Measurements from ENCODE around the gene FADS1. TPM values are rescaled to one million over a fixed set of nuclear protein-coding genes. Genes with fewer than 3 reads are reported as not detected.
A peak's percentile ranks its signal among the peaks of the same experiment; 100 is the strongest.

Gene FADS1
- total and polyA plus RNA-seq, 8 donors = 1.8 to 56.5 (median 11.7) TPM; not detected in 1

GRCh38 chr11:61829806-61830205, 13.0 kb upstream of the FADS1 start:
- Histone ChIP-seq H3K4me1 (peaks cover 16 to 76% (median 33%) of the 10 kb centered on the region in 4 donors), H3K27ac (peak overlapping the region; percentile 8 to 85 (median 69)), H3K36me3 (no peaks in the 10 kb centered on the region), H3K27me3 (peaks cover 0 to 28% (median 5%) of the 10 kb centered on the region in 3 donors), H3K9me3 (no peaks in the 10 kb centered on the region), H3K4me3 (peak overlapping the region in 1 of 4 donors; percentile 70)
- 70 to 76% (median 73%) methylated on average over 4 of the region's 4 CpGs for WGBS, 5 donors
- DNase-seq = no peak
- intact Hi-C loops (cut with DNase I; ENCODE audit: low total_unique reads) = no loop called here
- TF ChIP-seq POLR2A (IDR thresholded peaks at IDR 0.05) = no peak
- TF ChIP-seq, protein P1, sequence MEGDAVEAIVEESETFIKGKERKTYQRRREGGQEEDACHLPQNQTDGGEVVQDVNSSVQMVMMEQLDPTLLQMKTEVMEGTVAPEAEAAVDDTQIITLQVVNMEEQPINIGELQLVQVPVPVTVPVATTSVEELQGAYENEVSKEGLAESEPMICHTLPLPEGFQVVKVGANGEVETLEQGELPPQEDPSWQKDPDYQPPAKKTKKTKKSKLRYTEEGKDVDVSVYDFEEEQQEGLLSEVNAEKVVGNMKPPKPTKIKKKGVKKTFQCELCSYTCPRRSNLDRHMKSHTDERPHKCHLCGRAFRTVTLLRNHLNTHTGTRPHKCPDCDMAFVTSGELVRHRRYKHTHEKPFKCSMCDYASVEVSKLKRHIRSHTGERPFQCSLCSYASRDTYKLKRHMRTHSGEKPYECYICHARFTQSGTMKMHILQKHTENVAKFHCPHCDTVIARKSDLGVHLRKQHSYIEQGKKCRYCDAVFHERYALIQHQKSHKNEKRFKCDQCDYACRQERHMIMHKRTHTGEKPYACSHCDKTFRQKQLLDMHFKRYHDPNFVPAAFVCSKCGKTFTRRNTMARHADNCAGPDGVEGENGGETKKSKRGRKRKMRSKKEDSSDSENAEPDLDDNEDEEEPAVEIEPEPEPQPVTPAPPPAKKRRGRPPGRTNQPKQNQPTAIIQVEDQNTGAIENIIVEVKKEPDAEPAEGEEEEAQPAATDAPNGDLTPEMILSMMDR (IDR thresholded peaks at IDR 0.05) = no peak
- TF ChIP-seq POLR2AphosphoS5 (IDR thresholded peaks at IDR 0.05) = no peak
- no peak for TF ChIP-seq EP300 (IDR thresholded peaks at IDR 0.05)

DNA sequence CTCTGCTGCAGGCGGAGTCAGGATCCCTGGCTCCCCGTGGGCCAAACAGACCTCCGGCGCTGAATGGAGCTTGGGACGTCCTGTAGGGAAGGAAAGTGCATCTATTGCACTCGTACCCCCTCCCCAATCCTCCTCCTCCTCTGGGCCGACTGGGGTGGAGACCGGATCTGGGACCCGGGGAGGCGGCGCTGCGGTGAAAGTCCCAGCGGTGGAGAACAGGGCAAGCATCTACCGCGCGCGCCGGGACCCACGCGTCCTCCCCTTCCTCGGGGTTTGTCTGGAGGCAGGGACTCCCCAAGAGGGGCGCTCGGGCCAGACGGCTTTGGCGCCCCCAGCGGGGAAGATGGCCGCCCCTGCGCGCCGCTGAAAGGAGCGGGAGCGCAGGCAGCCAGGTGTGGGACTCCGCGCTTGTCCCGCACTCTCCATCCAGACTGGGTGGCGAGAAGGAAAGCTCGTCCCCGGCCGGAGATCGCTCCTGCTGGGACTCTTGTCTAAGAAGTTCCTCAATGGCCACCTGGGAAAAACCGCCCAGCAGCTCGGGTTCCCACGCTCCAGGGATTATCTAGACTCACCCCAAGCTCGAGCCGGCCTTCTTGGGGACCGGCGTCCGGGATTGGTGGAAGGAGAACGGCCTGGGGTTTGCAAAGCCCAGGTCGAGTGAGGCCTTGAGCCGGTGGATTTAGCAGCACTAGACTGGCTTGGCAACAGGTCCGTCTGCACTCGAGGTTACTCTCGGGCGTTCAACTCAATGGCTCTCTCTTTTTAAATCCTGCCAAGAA, 12.0 kb upstream of the FADS1 start:
- peak overlapping the region; percentile 59 to 85 (median 69) for H3K27ac ChIP-seq
- peak in 1 of 2 donors; percentile 74 for DNase-seq
- intact Hi-C loops (cut with DNase I; ENCODE audit: low total_unique reads) = no loop called here
- 0 to 16% (median 1%) methylated on average over 4 to 55 of the region's 55 CpGs for WGBS, 5 donors
- H3K9me3 ChIP-seq = no peaks in the 10 kb centered on the region
- H3K36me3 ChIP-seq = no peaks in the 10 kb centered on the region
- H3K4me3 ChIP-seq = peak overlapping the region; percentile 49 to 70 (median 60)
- H3K27me3 ChIP-seq = peaks cover 0 to 28% (median 5%) of the 10 kb centered on the region in 3 donors
- TF ChIP-seq POLR2AphosphoS5 (IDR thresholded peaks at IDR 0.05) (no peak), EP300 (IDR thresholded peaks at IDR 0.05) (no peak)
- TF ChIP-seq, protein P1 (IDR thresholded peaks at IDR 0.05) = peak in 2 of 7 experiments; percentile 2 to 34
- H3K4me1 ChIP-seq = peaks cover 14 to 66% (median 33%) of the 10 kb centered on the region in 4 donors

DNA sequence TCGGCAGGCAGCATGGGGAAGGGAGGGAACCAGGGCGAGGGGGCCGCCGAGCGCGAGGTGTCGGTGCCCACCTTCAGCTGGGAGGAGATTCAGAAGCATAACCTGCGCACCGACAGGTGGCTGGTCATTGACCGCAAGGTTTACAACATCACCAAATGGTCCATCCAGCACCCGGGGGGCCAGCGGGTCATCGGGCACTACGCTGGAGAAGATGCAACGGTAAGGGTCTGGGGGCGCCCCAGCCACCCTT, 11.5 kb upstream of the FADS1 start:
- peaks cover 0 to 28% (median 5%) of the 10 kb centered on the region in 3 donors for H3K27me3 ChIP-seq
- DNase-seq = no peak
- intact Hi-C loops (cut with DNase I; ENCODE audit: low total_unique reads) = no loop called here
- WGBS, 5 donors = 0 to 2% (median 1%) methylated on average over 8 to 16 of the region's 16 CpGs
- TF ChIP-seq POLR2A (IDR thresholded peaks at IDR 0.05) (no peak), EP300 (IDR thresholded peaks at IDR 0.05) (no peak), POLR2AphosphoS5 (IDR thresholded peaks at IDR 0.05) (no peak)
- TF ChIP-seq, protein P1 (IDR thresholded peaks at IDR 0.05) = no peak
- H3K4me3 ChIP-seq = peak overlapping the region; percentile 49 to 70 (median 60)
- peak overlapping the region; percentile 59 to 85 (median 69) for H3K27ac ChIP-seq
- H3K36me3 ChIP-seq = no peaks in the 10 kb centered on the region
- H3K9me3 ChIP-seq = no peaks in the 10 kb centered on the region
- H3K4me1 ChIP-seq = peaks cover 14 to 62% (median 33%) of the 10 kb centered on the region in 4 donors

DNA sequence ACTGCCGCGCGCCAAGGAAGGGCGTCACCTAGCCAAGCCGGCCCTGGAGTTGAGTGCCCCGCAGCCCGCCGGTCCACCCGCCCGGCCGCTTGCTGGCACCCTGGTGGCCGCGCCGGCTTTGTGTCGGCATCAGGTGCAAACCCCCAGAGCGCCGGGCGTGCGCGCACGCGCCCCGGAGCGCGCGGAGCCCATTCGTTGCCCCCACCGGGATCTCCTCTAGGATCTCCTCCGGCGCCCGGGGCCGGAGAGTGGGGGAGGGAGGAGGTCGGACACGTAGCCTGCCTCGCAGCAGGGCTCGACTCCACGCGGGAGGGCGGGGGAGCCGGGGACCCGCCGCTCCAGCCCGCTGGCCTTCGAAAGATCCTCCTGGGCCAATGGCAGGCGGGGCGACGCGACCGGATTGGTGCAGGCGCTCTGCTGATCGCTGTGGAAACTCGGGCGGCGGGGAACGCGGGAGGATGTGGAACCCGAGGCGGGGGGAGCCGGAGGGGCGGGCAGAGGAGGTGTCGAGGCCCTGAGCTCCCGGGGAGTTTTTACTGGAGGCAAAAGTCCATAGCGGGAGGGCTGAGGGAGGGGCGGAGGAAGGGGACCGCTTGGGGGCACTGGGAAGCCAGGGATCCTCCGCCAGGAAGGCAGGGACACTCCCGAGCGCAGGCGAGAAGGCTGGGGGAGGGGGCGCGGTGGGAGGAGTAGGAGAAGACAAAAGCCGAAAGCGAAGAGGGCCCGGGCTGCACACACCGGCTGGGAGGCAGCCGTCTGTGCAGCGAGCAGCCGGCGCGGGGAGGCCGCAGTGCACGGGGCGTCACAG, 11.0 kb upstream of the FADS1 start, which contains the start of gene FADS2:
Gene FADS2 (plus strand): TSS at position 730 of the 808 bp plus-strand sequence. CDS start 91 bp downstream, outside the sequence.
- TF ChIP-seq POLR2AphosphoS5 (IDR thresholded peaks at IDR 0.05) (peak in 2 of 3 donors; percentile 10 to 47), POLR2A (IDR thresholded peaks at IDR 0.05) (no peak), EP300 (IDR thresholded peaks at IDR 0.05) (no peak)
- TF ChIP-seq, protein P1 (IDR thresholded peaks at IDR 0.05) = no peak
- no peaks in the 10 kb centered on the region for H3K9me3 ChIP-seq
- peak within 1 kb of the TSS; percentile 59 to 85 (median 69) for H3K27ac ChIP-seq
- intact Hi-C loops (cut with DNase I; ENCODE audit: low total_unique reads) = no loop called here
- no peaks in the 10 kb centered on the region for H3K36me3 ChIP-seq
- H3K4me3 ChIP-seq = peak within 1 kb of the TSS; percentile 49 to 70 (median 60)
- H3K27me3 ChIP-seq = peaks cover 0 to 28% (median 5%) of the 10 kb centered on the region in 3 donors
- 0 to 1% (median 1%) methylated on average over 47 to 83 of the region's 83 CpGs for WGBS, 5 donors
- peak; percentile 57 to 96 for DNase-seq
- H3K4me1 ChIP-seq = peaks cover 14 to 57% (median 32%) of the 10 kb centered on the region in 4 donors

Data from stomach (tissue), 9 donors.